ENCODE data around the gene RBM10. TPM values are rescaled to one million over a fixed set of nuclear protein-coding genes. Genes with fewer than 3 reads are reported as not detected.

The RBM10 gene
- total RNA-seq, 2 experiments from 2014 or later, result 44.9 to 45.6 TPM

GRCh38 chrX:47169726-47170515, 24.9 kb downstream of the RBM10 start:
- ChIA-PET CTCF (ENCODE audit: unreplicated experiment) (no interaction called here), POLR2A (no interaction called here)
- H3K9me3 ChIP-seq (ENCODE audit: low read length), result no peaks in the 10 kb centered on the region
- H3K9me2 ChIP-seq (ENCODE audit: insufficient read depth, low read length), result no peaks in the 10 kb centered on the region
- H3K79me2 ChIP-seq (ENCODE audit: insufficient read depth, low read depth, low read length), result peaks cover 2% of the 10 kb centered on the region; the same call in 1 of the 2 replicates
- DNase-seq (ENCODE audit: low spot score), result no peak
- H3K4me1 ChIP-seq (ENCODE audit: insufficient read depth, low read length, poor library complexity, severe bottlenecking), result no peaks in the 10 kb centered on the region
- H3K27ac ChIP-seq (ENCODE audit: low read depth, low read length, poor library complexity, severe bottlenecking), result no peak overlapping the region
- no peak overlapping the region for H2AFZ ChIP-seq (ENCODE audit: low read length)
- no peak overlapping the region for H3K4me3 ChIP-seq (ENCODE audit: low read depth, low read length, poor library complexity, severe bottlenecking)
- H3K36me3 ChIP-seq (ENCODE audit: insufficient read depth, low read length), result peaks cover 18% of the 10 kb centered on the region
- H4K20me1 ChIP-seq (ENCODE audit: insufficient read depth, low read length), result no peaks in the 10 kb centered on the region
- intact Hi-C loops (cut with micrococcal nuclease; ENCODE audit: unreplicated experiment), result no loop called here
- no TSS peak for BruUV-seq (replicated peaks)
- TF ChIP-seq CTCF (conservative IDR thresholded peaks at IDR 0.05; ENCODE audit: low read length) (no peak), EZH2phosphoT487 (IDR thresholded peaks at IDR 0.05; ENCODE audit: borderline replicate concordance, low read depth, low read length) (no peak)
- H3K4me2 ChIP-seq (ENCODE audit: low read length), result no peak overlapping the region

- DNase-seq (ENCODE audit: low spot score), result no peak
- Histone ChIP-seq H3K9me2 (ENCODE audit: insufficient read depth, low read length) (no peaks in the 10 kb centered on the region), H3K4me2 (ENCODE audit: low read length) (no peak overlapping the region), H3K36me3 (ENCODE audit: insufficient read depth, low read length) (peaks cover 15% of the 10 kb centered on the region), H3K79me2 (ENCODE audit: insufficient read depth, low read depth, low read length) (no peaks in the 10 kb centered on the region; the same call in 1 of the 2 replicates), H3K4me3 (ENCODE audit: low read depth, low read length, poor library complexity, severe bottlenecking) (no peak overlapping the region), H2AFZ (ENCODE audit: low read length) (no peak overlapping the region), H3K27ac (ENCODE audit: low read depth, low read length, poor library complexity, severe bottlenecking) (no peak overlapping the region), H4K20me1 (ENCODE audit: insufficient read depth, low read length) (no peaks in the 10 kb centered on the region), H3K9me3 (ENCODE audit: low read length) (no peaks in the 10 kb centered on the region), H3K4me1 (ENCODE audit: insufficient read depth, low read length, poor library complexity, severe bottlenecking) (no peaks in the 10 kb centered on the region)
- CTCF ChIA-PET (ENCODE audit: unreplicated experiment), result no interaction called here
- intact Hi-C loops (cut with micrococcal nuclease; ENCODE audit: unreplicated experiment), result no loop called here
- POLR2A ChIA-PET, result interaction anchor here (0.6 kb wide), 1 partner anchor 1229 kb away, joined by 3 read pairs; no protein-coding TSS in a partner anchor
- TF ChIP-seq CTCF (conservative IDR thresholded peaks at IDR 0.05; ENCODE audit: low read length) (no peak), EZH2phosphoT487 (IDR thresholded peaks at IDR 0.05; ENCODE audit: borderline replicate concordance, low read depth, low read length) (no peak)
- BruUV-seq (replicated peaks), result no TSS peak
These were observed 26.1 kb downstream of the RBM10 start for GRCh38 chrX:47170861-47171692.
